ENCODE data around the gene RAD51AP1.

RAD51AP1 gene

GRCh38 chr12:4552191-4552590 is 13.5 kb downstream of the RAD51AP1 start:
- no peak for DNase-seq

GRCh38 chr12:4553943-4554342 is 15.3 kb downstream of the RAD51AP1 start:
- DNase-seq = no peak

- DNase-seq = no peak
Measured at GRCh38 chr12:4555804-4556203, 17.1 kb downstream of the RAD51AP1 start.

- DNase-seq = no peak
Measured at GRCh38 chr12:4556735-4557530, 18.2 kb downstream of the RAD51AP1 start.

- no peak for DNase-seq
Measured at GRCh38 chr12:4557586-4557985, 18.9 kb downstream of the RAD51AP1 start.

- DNase-seq = no peak
Measured at GRCh38 chr12:4558171-4558570, 19.5 kb downstream of the RAD51AP1 start.

- peak; percentile 33 for DNase-seq
Measured at GRCh38 chr12:4562034-4562657, 23.5 kb downstream of the RAD51AP1 start, which contains the start of gene DYRK4. DYRK4 (plus strand) TSS chr12:4562208; CDS start chr12:4562246, 38 bp downstream.

GRCh38 chr12:4563336-4563735 is 24.6 kb downstream of the RAD51AP1 start:
- DNase-seq = no peak

- no peak for DNase-seq
Measured at GRCh38 chr12:4564818-4565217, 26.1 kb downstream of the RAD51AP1 start.

GRCh38 chr12:4566474-4566873 is 27.8 kb downstream of the RAD51AP1 start:
- DNase-seq = no peak

- no peak for DNase-seq
Measured at GRCh38 chr12:4567073-4567881, 28.6 kb downstream of the RAD51AP1 start.

- no peak for DNase-seq
Measured at GRCh38 chr12:4569261-4569660, 30.6 kb downstream of the RAD51AP1 start.

- DNase-seq = no peak
Measured at GRCh38 chr12:4572680-4573079, 34.0 kb downstream of the RAD51AP1 start.

GRCh38 chr12:4579305-4580102 is 40.8 kb downstream of the RAD51AP1 start:
- no peak for DNase-seq

GRCh38 chr12:4580281-4580688 is 41.6 kb downstream of the RAD51AP1 start:
- no peak for DNase-seq

GRCh38 chr12:4584281-4584680 is 45.6 kb downstream of the RAD51AP1 start:
- DNase-seq = no peak

- DNase-seq = no peak
Measured at GRCh38 chr12:4584896-4585295, 46.2 kb downstream of the RAD51AP1 start.

GRCh38 chr12:4586500-4586899 is 47.8 kb downstream of the RAD51AP1 start:
- DNase-seq = no peak

GRCh38 chr12:4587108-4587507 is 48.4 kb downstream of the RAD51AP1 start:
- no peak for DNase-seq

- no peak for DNase-seq
Measured at GRCh38 chr12:4588916-4589315, 50.2 kb downstream of the RAD51AP1 start.

GRCh38 chr12:4589941-4590340 is 51.3 kb downstream of the RAD51AP1 start:
- no peak for DNase-seq

GRCh38 chr12:4591180-4591687 is 52.5 kb downstream of the RAD51AP1 start:
- no peak for DNase-seq
